Stimulated activated CD4-positive, alpha-beta T cell treated with anti-CD3 and anti-CD28 coated beads, Interleukin-12 subunit alpha, Interleukin-12 subunit beta, amount 100 ng/mL, for 4 hours (primary cell): Measurements from ENCODE around the gene GPATCH1.
"Not testable (repeated sequence)": the region's sequence is repeated elsewhere in the genome, so short reads cannot be mapped to it uniquely, and the experiment has no call there.

Experiments used
- DNase-seq: peaks from one replicate; pipeline ENCODE4 v3.0.0-alpha.2; 2020

Gene GPATCH1

DNA sequence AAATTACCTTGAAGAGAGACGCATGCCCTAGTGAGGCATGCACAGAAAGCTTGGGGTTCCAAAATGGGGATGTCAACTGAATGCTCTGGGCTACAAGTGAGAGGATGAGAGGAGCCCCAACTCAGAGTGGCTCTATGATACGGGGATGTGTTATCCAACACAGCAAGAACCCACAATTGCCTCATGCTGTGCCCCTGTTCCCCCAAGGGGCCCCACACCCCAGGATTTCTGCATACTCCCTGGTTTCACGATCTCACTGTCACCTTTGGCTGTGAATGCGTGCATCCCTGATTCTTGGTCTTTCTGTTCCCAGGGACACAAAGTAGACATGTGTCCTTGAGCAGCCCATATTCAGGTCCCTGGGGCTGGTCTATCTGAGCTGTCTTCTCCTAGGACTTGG lies 80.2 kb downstream of the GPATCH1 start:
- DNase-seq = no peak

DNA sequence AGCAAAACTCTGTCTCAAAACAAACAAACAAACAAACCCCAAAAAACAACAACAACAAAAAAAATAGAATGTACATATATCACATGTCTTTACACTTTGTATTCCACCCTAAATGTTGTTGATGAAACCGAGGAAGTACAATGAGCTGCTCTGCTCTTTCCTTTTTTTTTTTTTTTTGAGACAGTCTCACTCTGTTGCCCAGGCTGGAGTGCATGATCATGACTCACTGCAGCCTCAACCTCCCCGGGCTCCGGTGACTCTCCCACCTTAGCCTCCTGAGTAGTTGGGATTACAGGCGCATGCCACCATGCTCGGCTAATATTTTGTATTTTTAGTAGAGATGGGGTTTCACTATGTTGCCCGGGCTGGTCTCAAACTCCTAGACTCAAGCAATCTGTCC lies 82.5 kb downstream of the GPATCH1 start:
- DNase-seq = no peak

DNA sequence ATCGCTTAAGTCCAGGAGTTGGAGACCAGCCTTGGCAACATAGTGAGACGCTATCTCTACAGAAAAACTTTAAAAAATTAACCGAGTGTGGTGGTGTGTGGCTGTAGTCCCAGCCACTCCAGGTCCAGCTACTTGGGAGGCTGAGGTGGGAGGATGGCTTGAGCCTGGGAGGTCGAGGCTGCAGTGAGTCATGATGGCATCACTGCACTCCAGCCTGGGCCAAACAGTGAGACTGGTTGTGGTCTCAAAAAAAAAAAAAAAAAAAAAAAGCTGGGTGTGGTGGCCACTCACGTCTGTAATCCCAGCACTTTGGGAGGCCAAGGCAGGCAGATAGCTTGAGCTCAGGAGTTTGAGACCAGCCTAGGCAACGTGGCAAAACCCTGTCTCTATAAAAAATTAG lies 85.1 kb downstream of the GPATCH1 start:
- not testable (repeated sequence) for DNase-seq

DNA sequence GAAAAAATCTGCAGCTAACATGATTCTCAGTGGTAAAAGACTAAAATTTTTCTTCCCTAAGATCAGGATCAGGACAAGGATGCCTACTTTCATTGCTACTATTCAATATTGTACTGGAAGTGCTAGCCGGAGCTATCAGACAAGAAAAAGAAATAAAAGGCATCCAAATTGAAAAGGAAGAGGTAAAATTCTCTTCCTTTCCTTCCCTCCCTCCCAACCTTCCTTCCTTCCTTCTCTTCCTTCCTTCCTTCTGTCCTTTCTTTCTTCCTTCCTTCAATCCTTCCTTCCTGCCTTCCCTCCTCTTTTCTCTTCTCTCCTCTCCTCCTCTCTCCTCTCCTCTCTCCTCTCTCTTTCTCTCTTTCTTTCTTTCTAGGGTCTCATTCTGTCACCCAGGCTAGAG lies 86.5 kb downstream of the GPATCH1 start:
- DNase-seq = no peak

DNA sequence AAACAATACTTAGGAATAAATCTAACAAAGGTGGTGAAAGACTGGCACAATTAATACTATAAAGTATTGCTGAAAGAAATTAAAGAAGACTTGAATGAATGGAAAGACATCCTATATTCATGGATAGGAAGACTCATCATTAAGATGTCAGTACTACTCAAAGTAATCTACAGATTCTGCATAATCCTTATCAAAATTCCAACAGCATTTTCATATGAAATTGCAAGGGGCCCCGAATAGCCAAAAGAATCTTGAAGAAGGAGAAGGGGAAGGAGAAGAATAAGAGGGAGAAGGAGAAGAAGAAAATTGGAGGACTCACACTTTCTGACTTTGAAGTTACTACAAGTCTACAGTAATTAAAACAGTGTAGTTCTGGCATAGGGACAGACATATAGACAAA lies 87.5 kb downstream of the GPATCH1 start:
- no peak for DNase-seq

DNA sequence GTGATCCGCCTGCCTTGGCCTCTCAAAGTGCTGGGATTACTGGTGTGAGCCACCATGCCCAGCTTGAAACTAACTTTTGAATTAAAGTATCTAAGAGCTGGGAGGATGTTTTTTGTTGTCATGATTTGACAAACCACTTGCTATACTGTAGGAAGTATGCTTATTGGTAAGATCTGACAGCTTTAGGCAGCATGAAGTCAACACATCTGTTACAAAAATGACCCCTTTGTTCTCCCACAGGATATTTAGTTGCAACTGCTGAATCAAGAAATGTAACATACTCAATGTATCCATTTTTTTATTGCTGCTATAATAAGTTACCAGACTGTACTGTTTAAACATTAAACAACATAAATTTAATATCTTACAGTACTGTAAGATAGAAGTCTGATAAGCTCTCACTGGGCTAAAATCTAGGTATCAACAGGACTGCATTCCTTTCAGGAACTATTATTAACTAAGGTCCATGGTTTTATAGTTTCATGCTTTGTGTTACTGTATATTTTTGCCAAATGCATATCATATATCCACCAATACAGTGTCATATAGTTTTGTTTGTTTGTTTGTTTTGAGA lies 90.3 kb downstream of the GPATCH1 start:
- no peak for DNase-seq

DNA sequence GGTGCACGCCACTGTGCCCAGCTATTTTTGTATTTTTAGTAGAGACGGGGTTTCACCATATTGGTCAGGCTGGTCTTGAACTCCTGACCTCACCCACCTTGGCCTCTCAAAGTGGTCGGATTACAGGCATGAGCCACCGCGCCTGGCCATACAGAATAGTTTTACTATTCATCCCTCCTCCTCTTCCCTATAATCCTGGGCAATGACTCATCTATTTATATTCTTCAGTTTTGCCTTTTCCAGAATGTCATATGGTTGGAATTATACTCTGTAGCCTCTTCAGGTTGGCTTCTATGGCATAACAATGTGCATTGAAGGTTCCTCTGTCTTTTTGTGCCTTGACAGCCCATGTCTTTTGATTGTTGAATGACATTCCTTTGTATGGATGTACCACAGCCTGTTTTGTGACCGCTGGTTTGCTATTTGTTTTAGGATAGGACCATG lies 91.0 kb downstream of the GPATCH1 start:
- no peak for DNase-seq

DNA sequence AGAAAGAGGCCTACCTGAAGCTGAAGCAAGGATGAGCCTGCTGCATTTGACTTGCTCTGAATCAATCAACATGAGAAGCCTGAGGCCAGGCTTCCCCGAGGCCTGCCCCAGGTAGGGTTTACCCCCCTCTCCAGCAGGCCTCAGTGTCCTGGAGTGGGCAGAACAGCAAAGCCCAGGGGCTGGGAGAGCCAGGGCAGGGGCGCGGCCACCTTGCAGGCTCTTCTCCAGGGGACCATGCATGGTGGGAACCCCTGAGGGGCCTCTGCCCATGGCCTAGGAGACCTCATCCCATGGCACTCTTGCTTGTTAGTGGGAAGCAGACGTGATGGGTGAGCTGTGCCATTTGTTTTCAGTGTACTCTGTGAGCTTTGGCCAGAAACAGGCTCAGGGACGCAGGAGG lies 93.2 kb downstream of the GPATCH1 start:
- no peak for DNase-seq

DNA sequence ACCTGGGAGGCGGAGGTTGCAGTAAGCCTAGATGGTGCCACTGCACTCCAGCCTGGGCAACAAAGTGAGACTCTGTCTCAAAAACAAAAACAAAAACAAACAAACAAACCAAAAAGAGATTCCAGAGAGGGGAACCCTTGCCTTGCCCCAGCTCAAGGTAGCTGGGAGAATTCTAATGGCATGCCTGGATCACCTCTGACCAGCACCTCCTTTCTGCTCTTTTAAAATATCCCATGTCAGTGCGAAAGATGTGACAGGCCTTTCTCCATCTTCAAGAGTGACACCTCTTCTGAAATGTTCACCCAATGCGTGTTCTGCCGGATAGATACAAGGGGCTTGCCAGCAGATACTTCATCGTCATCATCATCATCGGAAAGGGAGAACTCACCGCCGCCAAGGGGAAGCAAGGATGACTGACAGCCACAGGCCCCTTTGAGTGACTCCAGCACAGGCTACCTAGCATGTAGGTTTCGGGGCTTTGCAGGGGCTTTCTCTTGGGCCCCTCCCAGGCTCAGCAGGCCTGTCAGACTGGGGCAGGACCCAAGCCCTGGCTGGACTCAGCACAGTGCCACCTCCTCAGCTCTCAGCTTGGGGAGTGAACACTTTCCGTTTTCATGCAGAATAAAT lies 94.3 kb downstream of the GPATCH1 start:
- no peak for DNase-seq

DNA sequence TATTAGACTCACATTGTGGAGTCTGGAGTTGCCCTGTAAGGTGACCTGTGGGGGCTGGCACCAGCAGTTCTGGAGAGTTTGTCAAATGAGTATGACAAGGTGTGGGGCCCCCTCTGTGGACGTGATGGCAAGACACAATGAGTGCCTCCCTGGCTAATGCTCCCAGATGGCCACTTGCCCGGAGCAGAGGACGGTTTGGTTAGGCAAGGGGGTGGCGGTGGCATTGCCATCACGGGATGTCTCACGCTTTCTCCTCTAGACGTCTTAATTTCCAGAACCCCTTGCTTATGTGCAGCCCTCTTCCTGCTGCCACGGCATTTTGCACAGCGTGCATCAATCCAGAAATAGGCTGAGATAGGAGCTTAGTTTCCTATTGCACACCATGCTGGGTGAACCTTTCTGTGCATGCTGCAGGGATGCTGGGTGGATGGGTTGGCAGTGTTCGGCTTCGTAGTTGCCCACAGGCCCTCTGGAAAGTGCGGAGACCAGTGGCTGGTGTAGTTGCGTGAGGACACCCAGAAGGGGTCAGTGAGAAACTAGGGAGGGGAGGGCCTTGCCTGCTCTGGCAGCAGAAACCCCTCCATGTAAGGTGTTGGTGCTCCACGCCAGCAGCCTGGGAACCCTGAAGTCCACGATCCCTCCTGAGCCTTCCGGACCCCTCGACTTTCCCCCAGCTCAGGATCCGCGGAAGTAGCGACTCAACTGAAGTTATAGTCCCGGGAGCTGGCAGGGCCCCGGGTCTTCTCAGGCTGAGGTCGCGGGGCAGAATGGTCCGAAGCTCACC lies 95.1 kb downstream of the GPATCH1 start:
- peak; percentile 19 for DNase-seq

DNA sequence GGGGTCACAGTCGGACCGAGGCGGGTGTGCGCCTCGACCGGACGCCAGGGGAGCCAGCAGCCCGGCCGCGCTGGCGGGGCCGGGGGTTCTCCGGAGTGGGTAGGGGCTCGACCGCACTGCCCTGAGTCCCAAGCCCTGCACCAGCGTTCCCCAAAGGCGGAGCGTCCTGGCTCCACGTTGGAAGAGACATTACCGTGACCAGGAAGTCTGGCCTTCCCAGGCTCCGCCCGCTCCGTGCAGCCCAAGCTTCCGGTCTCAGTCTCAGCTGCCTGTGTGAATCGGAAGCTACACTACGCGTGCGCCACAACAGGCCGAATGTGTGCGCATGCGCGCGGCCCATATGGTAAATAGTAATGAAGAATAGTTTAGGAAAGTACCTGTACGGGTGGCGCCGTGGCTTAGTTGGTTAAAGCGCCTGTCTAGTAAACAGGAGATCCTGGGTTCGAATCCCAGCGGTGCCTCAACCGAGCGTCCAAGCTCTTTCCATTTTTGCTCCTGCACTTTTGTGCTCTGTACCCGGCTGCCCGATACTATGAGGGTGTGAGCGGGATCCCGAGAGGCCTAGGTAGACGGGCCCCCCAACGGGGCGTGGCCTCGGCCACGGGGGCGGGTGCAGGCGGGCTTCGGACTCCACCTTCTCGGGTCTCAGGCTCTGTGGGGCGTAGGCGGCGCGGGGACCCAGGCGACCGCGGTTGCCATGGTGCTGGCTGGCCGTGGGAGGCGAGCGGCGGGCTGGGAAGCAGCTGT lies 95.9 kb downstream of the GPATCH1 start:
- DNase-seq = peak; percentile 97

DNA sequence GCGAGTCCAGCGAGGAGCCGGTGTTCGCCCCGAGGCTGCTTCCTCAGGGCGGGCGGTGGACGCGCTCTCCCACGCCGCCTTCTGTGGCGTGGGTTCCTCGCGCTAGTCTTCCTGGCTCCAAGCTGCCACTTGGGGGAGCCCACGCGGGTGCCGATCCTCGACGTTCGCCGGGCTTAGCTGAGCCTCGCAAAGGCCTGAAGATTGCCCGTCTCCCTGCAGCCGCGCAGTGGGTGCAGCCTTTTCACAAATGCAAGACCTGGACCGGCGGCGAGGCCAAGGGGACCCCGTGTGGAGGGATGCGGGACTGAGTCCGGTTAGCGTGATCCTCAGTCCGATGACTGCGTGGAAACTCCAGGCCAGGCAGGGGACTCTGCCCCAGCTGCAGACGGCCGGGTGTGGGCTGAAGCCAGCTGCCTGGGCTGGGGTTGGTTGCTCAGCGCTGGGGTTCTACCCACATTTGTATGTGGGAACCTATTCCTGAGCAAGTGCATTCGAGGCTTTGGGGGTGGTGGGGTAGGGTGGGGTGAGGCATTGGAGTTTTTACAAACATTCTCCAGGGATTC lies 96.5 kb downstream of the GPATCH1 start:
- no peak for DNase-seq
